H1 (cell line): Measurements from ENCODE around the gene ARPP21. TPM values are rescaled to one million over a fixed set of nuclear protein-coding genes. Genes with fewer than 3 reads are reported as not detected.

Experiments used
- CTCF ChIA-PET: fragments of 300-600 bp; sonication (Branson Sonifier 250); formaldehyde crosslinking; loops from one replicate; lab custom pipeline; 2021; ENCODE audit not compliant: partially characterized antibody; lab: Charles Lee
- POLR2A ChIA-PET: fragments of 300-600 bp; sonication (Branson Sonifier 250); formaldehyde crosslinking; loops from one replicate; lab custom pipeline; 2021; ENCODE audit warnings: inconsistent platforms; ENCODE audit not compliant: partially characterized antibody; lab: Charles Lee
- DNase-seq, 2 experiments: peaks; one replicate each; pipeline versions ENCODE4 v3.0.0 to v3.0.0-alpha.2; 2010 to 2022; ENCODE audit warnings: low spot score in 2 of 2, low read depth in 1 of 2, mixed read lengths in 1 of 2
- FAIRE-seq: peaks from 2 replicates; lab custom pipeline; 2011; peaks lifted over from hg19 to GRCh38; lab: Jason Lieb, UNC
- H2AFZ ChIP-seq: 2 replicates; pipeline ENCODE4 v1.8.1; 2012; ENCODE audit warnings: low read length, inconsistent platforms
- H2AK5ac ChIP-seq: 2 replicates; pipeline ENCODE4 v1.6.1; 2013; ENCODE audit warnings: low read depth, low read length
- H2BK120ac ChIP-seq: replicated peaks from 2 replicates; pipeline ENCODE3; 2013; ENCODE audit warnings: low read depth, low read length, inconsistent platforms
- H2BK12ac ChIP-seq: 2 replicates; pipeline ENCODE4 v1.6.1; 2013; ENCODE audit warnings: low read depth, low read length
- H2BK15ac ChIP-seq: 2 replicates; pipeline ENCODE4 v1.6.1; 2013; ENCODE audit warnings: low read length
- H2BK20ac ChIP-seq: 2 replicates; pipeline ENCODE4 v1.6.1; 2013; ENCODE audit warnings: low read length
- H2BK5ac ChIP-seq: 2 replicates; pipeline ENCODE4 v1.6.1; 2013; ENCODE audit warnings: low read depth, low read length
- H3K14ac ChIP-seq: 2 replicates; pipeline ENCODE4 v1.6.1; 2013; ENCODE audit warnings: inconsistent platforms; ENCODE audit not compliant: insufficient read length
- H3K18ac ChIP-seq: 2 replicates; pipeline ENCODE4 v1.6.1; 2013; ENCODE audit warnings: low read length; ENCODE audit errors: extremely low read depth
- H3K23ac ChIP-seq: 2 replicates; pipeline ENCODE4 v1.6.1; 2013; ENCODE audit warnings: inconsistent platforms; ENCODE audit not compliant: insufficient read length
- H3K23me2 ChIP-seq: 2 replicates; pipeline ENCODE4 v1.6.1; 2013; ENCODE audit warnings: low read depth, low read length
- H3K27ac ChIP-seq: 2 replicates; pipeline ENCODE4 v1.6.1; 2011; ENCODE audit warnings: low read depth, low read length, inconsistent platforms
- H3K27me3 ChIP-seq, 4 experiments: replicated peaks in 1 of 4; 1 replicate in 1 of 4; 2 replicates in 3 of 4; pipeline versions ENCODE4 v1.6.1 to v1.8.1; 2011 to 2013; ENCODE audit warnings: low read length in 3 of 4, mild to moderate bottlenecking in 3 of 4, inconsistent platforms in 2 of 4, mixed read lengths in 2 of 4, moderate library complexity in 1 of 4; ENCODE audit not compliant: control insufficient read depth in 3 of 4, insufficient read depth in 3 of 4; ENCODE audit errors: extremely low read depth in 1 of 4
- H3K36me3 ChIP-seq, 4 experiments: 2 replicates each; pipeline versions ENCODE4 v1.6.1 to v1.8.1; 2011 to 2013; ENCODE audit warnings: mild to moderate bottlenecking in 4 of 4, low read length in 3 of 4, moderate library complexity in 2 of 4, control low read depth in 1 of 4, inconsistent platforms in 1 of 4; ENCODE audit not compliant: insufficient read depth in 4 of 4, control insufficient read depth in 2 of 4
- H3K4ac ChIP-seq: replicated peaks from 2 replicates; pipeline ENCODE3; 2013; ENCODE audit warnings: low read length, low read depth, mixed read lengths, inconsistent platforms; ENCODE audit not compliant: insufficient read length
- H3K4me1 ChIP-seq, 4 experiments: replicated peaks in 1 of 4; 1 replicate in 1 of 4; 2 replicates in 3 of 4; pipeline versions ENCODE4 v1.6.1 to v1.8.1; 2011 to 2013; ENCODE audit warnings: low read length in 3 of 4, inconsistent platforms in 2 of 4, mixed read lengths in 1 of 4; ENCODE audit not compliant: insufficient read depth in 4 of 4, control insufficient read depth in 3 of 4
- H3K4me2 ChIP-seq, 2 experiments: 2 replicates each; pipeline versions ENCODE4 v1.6.1 to v1.8.1; 2011 to 2013; ENCODE audit warnings: low read depth in 2 of 2, low read length in 2 of 2, control low read depth in 1 of 2, inconsistent platforms in 1 of 2, mild to moderate bottlenecking in 1 of 2; ENCODE audit not compliant: insufficient read depth in 1 of 2
- H3K4me3 ChIP-seq, 4 experiments: fragments of 200-600, 300-600 bp in 1 of 4; sonication (generic), shearing (Covaris generic), sonication (Bioruptor Twin) in 1 of 4; 2 replicates each; pipeline versions ENCODE4 v1.5.1 to v1.8.1; 2011 to 2016; ENCODE audit warnings: low read length in 4 of 4, low read depth in 3 of 4, control low read depth in 2 of 4, inconsistent platforms in 2 of 4, mild to moderate bottlenecking in 2 of 4, mixed read lengths in 1 of 4, moderate library complexity in 1 of 4; ENCODE audit not compliant: insufficient read depth in 2 of 4; ENCODE audit errors: extremely low read depth in 1 of 4
- H3K56ac ChIP-seq: replicated peaks from 2 replicates; pipeline ENCODE3; 2013; ENCODE audit warnings: low read depth, mild to moderate bottlenecking, mixed read lengths, low read length, inconsistent platforms; ENCODE audit not compliant: insufficient read length
- H3K79me1 ChIP-seq: 2 replicates; pipeline ENCODE4 v1.6.1; 2013; ENCODE audit warnings: low read depth, low read length, control low read depth
- H3K79me2 ChIP-seq, 2 experiments: 2 replicates each; pipeline versions ENCODE4 v1.6.1 to v1.8.1; 2012 to 2013; ENCODE audit warnings: low read length in 2 of 2, mild to moderate bottlenecking in 2 of 2, inconsistent platforms in 1 of 2; ENCODE audit not compliant: insufficient read depth in 2 of 2, control insufficient read depth in 1 of 2
- H3K9ac ChIP-seq, 4 experiments: replicated peaks in 1 of 4; 1 replicate in 1 of 4; 2 replicates in 3 of 4; pipeline versions ENCODE4 v1.6.1 to v1.8.1; 2011 to 2013; ENCODE audit warnings: low read depth in 3 of 4, low read length in 3 of 4, control low read depth in 2 of 4, mild to moderate bottlenecking in 2 of 4, moderate library complexity in 2 of 4, inconsistent platforms in 1 of 4; ENCODE audit errors: extremely low read depth in 1 of 4
- H3K9me3 ChIP-seq, 2 experiments: 2 replicates each; pipeline versions ENCODE4 v1.6.1 to v1.8.1; 2012 to 2013; ENCODE audit warnings: mild to moderate bottlenecking in 2 of 2, moderate library complexity in 2 of 2, control low read depth in 1 of 2, inconsistent platforms in 1 of 2, low read depth in 1 of 2, low read length in 1 of 2, mixed read lengths in 1 of 2; ENCODE audit not compliant: insufficient read depth in 2 of 2
- H4K20me1 ChIP-seq, 2 experiments: replicated peaks in 1 of 2; 2 replicates each; pipeline versions ENCODE3 to v1.8.1; 2011 to 2013; ENCODE audit warnings: inconsistent platforms in 2 of 2, low read length in 2 of 2, mild to moderate bottlenecking in 1 of 2; ENCODE audit not compliant: insufficient read depth in 2 of 2, control insufficient read depth in 1 of 2
- H4K5ac ChIP-seq: 2 replicates; pipeline ENCODE4 v1.6.1; 2013; ENCODE audit warnings: low read length, low read depth, mixed read lengths, inconsistent platforms; ENCODE audit not compliant: insufficient read length
- H4K8ac ChIP-seq: 2 replicates; pipeline ENCODE4 v1.8.0; 2013; ENCODE audit warnings: mild to moderate bottlenecking, moderate library complexity, low read length, inconsistent platforms; ENCODE audit not compliant: insufficient read depth; ENCODE audit errors: extremely low read depth
- H4K91ac ChIP-seq: replicated peaks from 2 replicates; pipeline ENCODE3; 2013; ENCODE audit warnings: low read length, mixed read lengths, inconsistent platforms; ENCODE audit not compliant: insufficient read length
- ASH2L ChIP-seq: fragments of 200-600, 300-600 bp; sonication (generic); IDR thresholded peaks from one replicate; pipeline ENCODE4 v1.7.1; 2017; ENCODE audit warnings: low read length
- ATF3 ChIP-seq: IDR thresholded peaks from 2 replicates; pipeline ENCODE4 v1.6.1; 2011; ENCODE audit warnings: low read depth, mild to moderate bottlenecking, low read length; ENCODE audit not compliant: insufficient read depth
- BCL11A ChIP-seq, 2 experiments: IDR thresholded peaks; one replicate each; pipeline ENCODE4 v1.6.1; 2011; ENCODE audit warnings: low read depth in 2 of 2, low read length in 2 of 2, mild to moderate bottlenecking in 2 of 2
- CREB1 ChIP-seq: IDR thresholded peaks from 2 replicates; pipeline ENCODE4 v1.6.1; 2012; ENCODE audit warnings: inconsistent platforms
- CTBP2 ChIP-seq: IDR thresholded peaks from 2 replicates; pipeline ENCODE4 v1.7.0; 2011; ENCODE audit warnings: borderline replicate concordance, mild to moderate bottlenecking, moderate library complexity, mixed read lengths, low read length; ENCODE audit not compliant: insufficient read depth, insufficient read length
- E2F6 ChIP-seq: IDR thresholded peaks from 2 replicates; pipeline ENCODE4 v1.6.1; 2012; ENCODE audit warnings: inconsistent platforms
- HDAC2 ChIP-seq, 2 experiments: fragments of 300-600 bp in 1 of 2; sonication (generic) in 1 of 2; IDR thresholded peaks; 2 replicates each; pipeline ENCODE4 v1.6.1; 2011 to 2012; ENCODE audit warnings: low read depth in 2 of 2, low read length in 2 of 2, mild to moderate bottlenecking in 2 of 2, moderate library complexity in 2 of 2, borderline replicate concordance in 1 of 2, inconsistent platforms in 1 of 2
- MAX ChIP-seq: IDR thresholded peaks from 2 replicates; pipeline ENCODE4 v1.6.1; 2012; ENCODE audit warnings: inconsistent platforms
- SAP30 ChIP-seq: fragments of 300-600 bp; sonication (generic); IDR thresholded peaks from 2 replicates; pipeline ENCODE4 v1.7.1; 2012; ENCODE audit warnings: low read length, moderate library complexity, mild to moderate bottlenecking, inconsistent platforms; ENCODE audit not compliant: insufficient read depth, insufficient replicate concordance
- TBP ChIP-seq: IDR thresholded peaks from 2 replicates; pipeline ENCODE4 v1.6.1; 2011; ENCODE audit warnings: low read depth, low read length, improper control_type of control experiment
- WGBS, 2 experiments: shearing (Covaris generic) in 1 of 2; methylation state at CpG; one replicate each; pipeline versions ENCODE4 v1.1.6 to v1.1.7; 2013 to 2015; ENCODE audit warnings: low lambda C conversion rate in 2 of 2, mixed read lengths in 2 of 2, inconsistent platforms in 1 of 2, low coverage in 1 of 2, missing lambda C conversion rate in 1 of 2; ENCODE audit not compliant: insufficient replicate concordance in 2 of 2, insufficient coverage in 1 of 2, insufficient read length in 1 of 2; ENCODE audit errors: extremely low coverage in 1 of 2, missing lambda C conversion rate in 1 of 2; 5-methylcytosine and 5-hydroxymethylcytosine counted together
- polyA plus RNA-seq, 7 experiments: library from polyadenylated mRNA; depleted of rRNA in 3 of 7; stranded (reverse) in 5 of 7; unstranded in 2 of 7; fragments of >200 nt in 5 of 7; fragments of 200-250 nt in 2 of 7; gene quantifications; 1 replicate in 5 of 7; 2 replicates in 1 of 7; 4 replicates in 1 of 7; pipeline versions ENCODE4 v1.2.1 to v1.2.3, GENCODE V29; 2011 to 2013; ENCODE audit warnings: missing spikeins in 2 of 7, mixed read lengths in 2 of 7
- total RNA-seq: library from RNA; stranded (reverse); fragmentation: NEBNext Ultra II Directional; extraction: Animal tissue kit (Norgen Biotek cat#: 25700); gene quantifications from 2 replicates; pipeline ENCODE4 v1.2.1, GENCODE V29; 2021

ARPP21 gene
- total and polyA plus RNA-seq, 2 of the 8 experiments (the other 6 are each of a cell fraction or from before 2014, with no cell fraction given), result not detected

- WGBS, 2 experiments, result 94% methylated on average over 4 of the region's 4 CpGs; no CpG with 5 or more reads in 1 of the 2 experiments
- Histone ChIP-seq H3K18ac (no peak overlapping the region), H3K27me3 (no peaks in the 10 kb centered on the region; a peak in 2 of 7 replicates), H3K4me3 (no peak overlapping the region), H3K14ac (no peak overlapping the region), H3K4me2 (no peak overlapping the region), H3K9ac (no peak overlapping the region), H3K9me3 (no peaks in the 10 kb centered on the region), H4K91ac (no peak overlapping the region), H3K56ac (no peak overlapping the region), H3K36me3 (no peaks in the 10 kb centered on the region), H3K27ac (no peak overlapping the region), H2BK20ac (no peak overlapping the region), H4K20me1 (no peaks in the 10 kb centered on the region), H3K4ac (no peak overlapping the region), H2BK12ac (no peak overlapping the region), H4K8ac (no peak overlapping the region), H2BK5ac (no peak overlapping the region), H3K79me1 (no peaks in the 10 kb centered on the region), H3K23ac (no peak overlapping the region), H3K4me1 (peaks cover 0 to 2% (median 0%) of the 10 kb centered on the region in 4 experiments; a peak in 1 of 7 replicates), H2BK120ac (no peak overlapping the region), H2AK5ac (no peak overlapping the region), H2BK15ac (no peak overlapping the region), H3K23me2 (no peaks in the 10 kb centered on the region), H2AFZ (no peak overlapping the region), H4K5ac (no peak overlapping the region), H3K79me2 (no peaks in the 10 kb centered on the region)
- no peak for FAIRE-seq
- ChIA-PET POLR2A (no interaction called here), CTCF (interaction anchor here (1.1 kb wide), 1 partner anchor 170 kb away, joined by 3 read pairs; no protein-coding TSS in a partner anchor)
- DNase-seq, result no peak
- TF ChIP-seq CTBP2 (no peak), HDAC2 (IDR thresholded peaks at IDR 0.05; ENCODE audit: borderline replicate concordance in 1 of 2, low read depth in 2 of 2, low read length in 2 of 2) (no peak), SAP30 (no peak), CREB1 (no peak), TBP (no peak), BCL11A (IDR thresholded peaks at IDR 0.05; ENCODE audit: low read depth in 2 of 2, low read length in 2 of 2) (no peak), E2F6 (no peak), ATF3 (no peak), ASH2L (no peak), MAX (no peak)
Measured at GRCh38 chr3:35737934-35738706, 98.8 kb downstream of the ARPP21 start.
